Left renal pelvis (tissue), 4 donors: ENCODE data around the gene S100A12. TPM values are rescaled to one million over a fixed set of nuclear protein-coding genes. Genes with fewer than 3 reads are reported as not detected.

Experiments used
- DNase-seq, 4 donors: peaks; one replicate each; pipeline ENCODE4 v3.0.0-alpha.2; 2013; ENCODE audit warnings: low read depth in 4 of 4, low spot score in 3 of 4
- polyA plus RNA-seq, 4 donors: library from polyadenylated mRNA; unstranded; fragments of 120-200 nt; gene quantifications; one replicate each; pipeline ENCODE4 v1.2.1, GENCODE V29; 2013; ENCODE audit not compliant: insufficient read length in 4 of 4

Gene S100A12
- polyA plus RNA-seq, 4 donors, result 1.4 to 3.0 (median 1.7) TPM; not detected in 1

DNA sequence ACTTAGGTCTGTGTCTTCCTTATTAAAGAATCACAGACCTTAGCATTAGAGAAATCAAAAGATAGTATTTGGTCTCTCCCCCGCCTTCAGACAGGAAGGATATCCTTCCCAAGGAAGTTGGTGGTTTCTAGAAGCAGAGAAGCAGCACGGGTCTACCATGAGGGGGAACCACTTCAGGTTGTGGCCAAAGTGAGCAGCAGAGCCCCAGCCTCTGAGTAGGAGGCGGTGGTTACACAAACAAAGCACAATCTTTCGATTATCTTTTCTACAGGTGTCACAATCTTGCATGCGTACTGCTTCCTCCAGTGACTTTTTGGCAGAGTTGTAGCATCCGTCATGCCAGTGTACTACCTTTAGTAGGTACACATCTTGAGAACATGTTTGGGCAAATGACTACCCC lies 35.6 kb downstream of the S100A12 start:
- DNase-seq, result no peak

DNA sequence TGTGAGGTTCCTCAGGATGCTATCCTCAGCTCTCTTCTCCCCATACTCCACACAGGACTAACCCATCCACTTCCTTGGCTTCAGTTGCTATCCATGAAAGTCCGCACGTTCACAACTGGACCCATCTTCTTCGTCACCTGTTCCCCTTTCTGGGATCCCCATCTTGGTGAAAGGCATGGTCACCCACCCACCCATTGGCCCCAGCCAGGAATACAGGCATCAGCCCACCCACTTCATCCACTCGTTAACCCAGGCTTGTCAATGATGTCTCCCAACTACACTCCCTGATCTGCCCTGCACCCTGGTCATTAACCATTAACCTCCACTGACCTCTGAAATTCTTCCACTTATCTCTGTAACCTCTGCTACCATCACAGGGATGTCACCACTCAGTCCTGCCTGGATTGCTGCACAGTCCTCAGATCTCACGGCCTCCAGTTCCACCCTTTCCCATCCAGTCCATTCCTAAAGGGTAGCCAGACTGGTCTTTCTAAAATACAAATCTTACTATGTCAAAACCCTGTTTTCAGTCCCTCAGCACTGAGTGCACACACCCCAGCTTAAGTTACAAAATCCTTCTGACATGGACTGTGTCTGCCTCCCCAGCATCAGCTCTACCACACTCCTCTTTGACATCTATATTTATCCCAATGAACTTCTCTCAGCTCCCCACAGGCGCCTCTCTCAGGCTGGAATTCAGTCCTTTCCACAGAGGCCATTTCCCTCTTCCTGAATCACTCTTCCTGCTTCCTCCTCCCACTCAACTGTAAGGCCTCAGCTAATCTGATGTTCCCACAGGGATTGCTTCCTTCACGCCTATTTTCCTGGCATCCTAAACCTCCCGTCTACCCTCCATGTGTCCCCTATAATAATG lies 37.2 kb downstream of the S100A12 start:
- no peak for DNase-seq

DNA sequence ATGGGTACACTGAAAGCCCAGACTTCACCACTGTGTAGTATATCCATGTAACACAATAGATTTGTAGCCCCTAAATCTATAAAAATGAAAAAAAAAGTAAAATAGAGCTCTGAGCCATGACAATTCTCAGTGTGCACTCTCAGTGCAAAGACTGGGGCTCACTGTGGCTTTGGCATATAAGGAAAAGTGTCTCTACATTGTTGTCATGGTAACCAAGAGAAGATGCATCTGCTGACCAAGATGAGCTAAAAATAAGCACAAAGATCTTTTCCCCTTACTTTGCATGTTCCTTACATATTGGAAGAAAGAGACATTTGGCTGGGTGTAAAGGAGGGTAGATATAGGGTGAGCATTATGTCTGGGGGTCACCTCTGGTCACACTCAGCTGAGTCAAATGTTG lies 38.8 kb downstream of the S100A12 start:
- no peak for DNase-seq

DNA sequence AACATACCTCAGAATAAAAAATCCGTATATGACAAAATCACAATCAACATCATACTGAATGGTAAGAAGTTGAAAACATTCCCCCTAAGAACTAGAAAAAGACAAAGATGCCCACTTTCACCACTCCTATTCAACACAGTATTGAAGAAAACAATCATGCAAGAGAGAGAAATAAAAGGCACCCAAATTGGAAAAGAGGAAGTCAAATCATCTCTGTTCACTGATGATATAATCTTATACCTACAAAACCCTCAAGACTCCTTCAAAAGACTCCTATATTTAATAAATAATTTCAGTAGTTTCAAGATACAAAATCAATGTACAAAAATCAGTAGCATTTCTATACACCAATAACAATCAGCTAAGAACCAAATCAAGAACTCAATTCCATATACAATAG lies 41.5 kb downstream of the S100A12 start:
- no peak for DNase-seq

DNA sequence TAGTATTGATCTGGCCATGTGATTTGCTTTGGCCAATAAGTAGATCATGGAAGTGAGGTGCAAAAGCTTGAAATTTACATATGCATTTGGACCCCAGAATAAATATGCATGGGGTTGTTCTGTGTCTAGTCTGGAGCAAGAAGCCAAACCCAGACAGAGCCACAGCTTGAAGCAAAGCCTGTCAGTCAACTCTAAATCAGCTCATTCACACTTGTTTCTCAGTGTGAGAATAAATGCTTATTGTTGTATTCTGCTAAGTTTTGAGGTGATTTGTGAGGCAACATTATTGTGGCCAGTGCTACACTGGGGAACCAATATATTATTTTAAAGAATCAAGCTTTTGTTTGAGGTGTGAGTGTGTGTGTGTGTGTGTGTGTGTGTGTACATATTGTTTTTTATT lies 50.5 kb downstream of the S100A12 start:
- DNase-seq, result no peak

Other genes with a start within 250 kb of the S100A12 start
- not detected for gene SPRR2G, start 224.7 kb downstream of the S100A12 start, polyA plus RNA-seq
- gene LELP1, start 172.2 kb downstream of the S100A12 start, polyA plus RNA-seq, result not detected
- not detected for gene PRR9, start 158.0 kb downstream of the S100A12 start, polyA plus RNA-seq
- gene LORICRIN, start 115.9 kb downstream of the S100A12 start, polyA plus RNA-seq, result not detected
- not detected for gene PGLYRP3, start 62.7 kb downstream of the S100A12 start, polyA plus RNA-seq
- not detected for gene PGLYRP4, start 26.8 kb downstream of the S100A12 start, polyA plus RNA-seq
- 10 to 100 TPM in 3 of 4 donors, 1 to 10 TPM in 1; 7.2 to 34.0 (median 24.9) TPM for gene S100A9, start 17.8 kb downstream of the S100A12 start, polyA plus RNA-seq
- 10 to 100 TPM in 3 of 4 donors, 1 to 10 TPM in 1; 5.5 to 22.6 (median 16.0) TPM for gene S100A8, start 15.5 kb upstream of the S100A12 start, polyA plus RNA-seq
- gene S100A7A, start 40.9 kb upstream of the S100A12 start, polyA plus RNA-seq, result not detected
- gene S100A7, start 85.0 kb upstream of the S100A12 start, polyA plus RNA-seq, result under 1 TPM in 1 of 4 donors, not detected in 3; 0.47 TPM
- gene S100A6, start 160.4 kb upstream of the S100A12 start, polyA plus RNA-seq, result 100 to 1,000 TPM; 185 to 449 (median 318) TPM
- gene S100A5, start 165.3 kb upstream of the S100A12 start, polyA plus RNA-seq, result 1 to 10 TPM in 1 of 4 donors, under 1 TPM in 3; 0.49 to 1.0 (median 0.82) TPM
- 100 to 1,000 TPM in 1 of 4 donors, 10 to 100 TPM in 3; 36.5 to 106 (median 59.5) TPM for gene S100A4, start 170.2 kb upstream of the S100A12 start, polyA plus RNA-seq
- gene S100A3, start 173.6 kb upstream of the S100A12 start, polyA plus RNA-seq, result under 1 TPM; 0.18 to 0.39 (median 0.22) TPM
- 10 to 100 TPM in 1 of 4 donors, 1 to 10 TPM in 3; 1.4 to 11.8 (median 7.7) TPM for gene S100A2, start 190.2 kb upstream of the S100A12 start, polyA plus RNA-seq
- 100 to 1,000 TPM in 3 of 4 donors, 10 to 100 TPM in 1; 91.7 to 107 (median 101) TPM for gene S100A16, start 237.5 kb upstream of the S100A12 start, polyA plus RNA-seq
- 10 to 100 TPM in 3 of 4 donors, under 1 TPM in 1; 0.96 to 29.2 (median 18.9) TPM for gene S100A14, start 240.7 kb upstream of the S100A12 start, polyA plus RNA-seq